ENCODE results near the gene BORCS8.
"Not testable (repeated sequence)": the region's sequence is repeated elsewhere in the genome, so short reads cannot be mapped to it uniquely, and the experiment has no call there.

Gene BORCS8

GRCh38 chr19:19176950-19177349 is 15.0 kb downstream of the BORCS8 start:
- Mint-ChIP-seq H3K4me3 (no peak overlapping the region), H3K27ac (no peak overlapping the region), H3K9me3 (no peaks in the 10 kb centered on the region), H3K27me3 (no peaks in the 10 kb centered on the region), H3K36me3 (ENCODE audit: low read depth) (peaks cover 13% of the 10 kb centered on the region), H3K4me1 (ENCODE audit: low read depth) (no peaks in the 10 kb centered on the region)

DNA sequence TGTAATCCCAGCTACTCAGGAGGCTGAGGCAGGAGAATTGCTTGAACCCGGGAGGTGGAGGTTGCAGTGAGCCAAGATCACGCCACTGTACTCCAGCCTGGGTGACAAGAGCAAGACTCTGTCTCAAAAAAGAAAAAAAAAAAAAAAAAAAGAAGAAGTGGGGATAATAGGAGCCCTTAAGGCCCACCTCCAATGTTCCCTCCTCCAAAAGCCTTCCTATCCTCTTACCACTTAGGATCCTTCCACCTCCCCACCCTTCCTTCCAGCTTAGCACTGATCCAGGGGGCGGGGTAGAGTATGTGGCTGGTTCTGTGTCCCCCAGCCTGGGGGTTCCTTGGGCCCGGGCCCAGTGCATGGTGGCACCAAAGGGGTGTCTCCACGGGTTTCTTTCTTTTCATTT is 18.7 kb downstream of the BORCS8 start:
- H3K36me3 Mint-ChIP-seq (ENCODE audit: low read depth); H3K4me3 Mint-ChIP-seq; H3K27me3 Mint-ChIP-seq; H3K9me3 Mint-ChIP-seq; H3K27ac Mint-ChIP-seq: not testable (repeated sequence)
- peaks cover 14% of the 10 kb centered on the region for H3K4me1 Mint-ChIP-seq (ENCODE audit: low read depth)

- Mint-ChIP-seq H3K9me3 (no peaks in the 10 kb centered on the region), H3K4me3 (no peak overlapping the region), H3K4me1 (ENCODE audit: low read depth) (peaks cover 14% of the 10 kb centered on the region), H3K27ac (no peak overlapping the region), H3K27me3 (peaks cover 3% of the 10 kb centered on the region), H3K36me3 (ENCODE audit: low read depth) (no peaks in the 10 kb centered on the region)
These were observed 20.0 kb downstream of the BORCS8 start for GRCh38 chr19:19171821-19172532.

GRCh38 chr19:19170873-19171672 is 20.9 kb downstream of the BORCS8 start:
- Mint-ChIP-seq H3K36me3 (ENCODE audit: low read depth) (no peaks in the 10 kb centered on the region), H3K27ac (no peak overlapping the region), H3K4me1 (ENCODE audit: low read depth) (peaks cover 14% of the 10 kb centered on the region), H3K27me3 (peaks cover 3% of the 10 kb centered on the region), H3K4me3 (no peak overlapping the region), H3K9me3 (no peaks in the 10 kb centered on the region)

- H3K9me3 Mint-ChIP-seq = no peaks in the 10 kb centered on the region
- no peak within 1 kb of the TSS for H3K27ac Mint-ChIP-seq
- peaks cover 14% of the 10 kb centered on the region for H3K4me1 Mint-ChIP-seq (ENCODE audit: low read depth)
- H3K27me3 Mint-ChIP-seq = peaks cover 3% of the 10 kb centered on the region
- no peaks in the 10 kb centered on the region for H3K36me3 Mint-ChIP-seq (ENCODE audit: low read depth)
- peak within 1 kb of the TSS; percentile 13 for H3K4me3 Mint-ChIP-seq
These were observed 21.7 kb downstream of the BORCS8 start, which contains the start of gene MEF2B for GRCh38 chr19:19170053-19170872. Gene MEF2B (minus strand): TSS chr19:19170263. CDS start chr19:19150735, 19,528 bp downstream.

- peak overlapping the region; percentile 13 for H3K4me3 Mint-ChIP-seq
These were observed 22.5 kb downstream of the BORCS8 start for GRCh38 chr19:19169236-19170052.

GRCh38 chr19:19167612-19168011 is 24.3 kb downstream of the BORCS8 start:
- Mint-ChIP-seq H3K27ac (no peak overlapping the region), H3K4me1 (ENCODE audit: low read depth) (peaks cover 14% of the 10 kb centered on the region), H3K4me3 (no peak overlapping the region), H3K36me3 (ENCODE audit: low read depth) (no peaks in the 10 kb centered on the region), H3K9me3 (no peaks in the 10 kb centered on the region), H3K27me3 (peaks cover 3% of the 10 kb centered on the region)

More at GRCh38 chr19:19169236-19170052, 22.5 kb downstream of the BORCS8 start:
- H3K27me3 Mint-ChIP-seq = peaks cover 3% of the 10 kb centered on the region
- H3K4me1 Mint-ChIP-seq (ENCODE audit: low read depth) = peaks cover 14% of the 10 kb centered on the region
- no peak overlapping the region for H3K27ac Mint-ChIP-seq
- H3K9me3 Mint-ChIP-seq = no peaks in the 10 kb centered on the region
- H3K36me3 Mint-ChIP-seq (ENCODE audit: low read depth) = no peaks in the 10 kb centered on the region

GRCh38 chr19:19165396-19165795 is 26.6 kb downstream of the BORCS8 start:
- no peaks in the 10 kb centered on the region for H3K27me3 Mint-ChIP-seq
- no peaks in the 10 kb centered on the region for H3K36me3 Mint-ChIP-seq (ENCODE audit: low read depth)
- H3K27ac Mint-ChIP-seq = no peak overlapping the region
- no peak overlapping the region for H3K4me3 Mint-ChIP-seq
- H3K9me3 Mint-ChIP-seq = no peaks in the 10 kb centered on the region
- H3K4me1 Mint-ChIP-seq (ENCODE audit: low read depth) = peaks cover 13% of the 10 kb centered on the region

DNA sequence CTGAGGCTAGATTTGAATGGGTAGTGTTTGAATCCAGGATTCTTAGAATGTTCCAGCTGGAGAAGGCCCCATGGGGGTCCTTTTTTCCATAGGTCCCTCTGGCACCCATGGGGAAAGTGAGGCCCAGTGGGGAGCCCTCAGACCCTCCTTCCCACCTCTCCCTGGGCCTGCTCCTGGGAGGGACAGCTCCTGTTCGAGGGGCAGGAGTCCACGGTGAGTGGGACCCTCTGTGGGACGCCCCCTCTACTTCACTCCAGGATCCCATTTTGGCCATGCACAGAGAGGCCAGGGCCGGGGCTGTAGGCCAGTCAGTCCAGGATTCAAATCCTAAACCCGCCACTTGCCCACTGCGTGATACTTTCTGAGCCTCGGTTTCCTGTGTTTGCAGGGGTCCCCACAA is 29.5 kb downstream of the BORCS8 start:
- Mint-ChIP-seq H3K4me3 (no peak overlapping the region), H3K36me3 (ENCODE audit: low read depth) (no peaks in the 10 kb centered on the region), H3K9me3 (no peaks in the 10 kb centered on the region), H3K27ac (no peak overlapping the region), H3K4me1 (ENCODE audit: low read depth) (peaks cover 9% of the 10 kb centered on the region), H3K27me3 (no peaks in the 10 kb centered on the region)

GRCh38 chr19:19160461-19161035 is 31.4 kb downstream of the BORCS8 start:
- no peak overlapping the region for H3K4me3 Mint-ChIP-seq
- peaks cover 5% of the 10 kb centered on the region for H3K36me3 Mint-ChIP-seq (ENCODE audit: low read depth)
- no peaks in the 10 kb centered on the region for H3K27me3 Mint-ChIP-seq
- peaks cover 9% of the 10 kb centered on the region for H3K4me1 Mint-ChIP-seq (ENCODE audit: low read depth)
- no peaks in the 10 kb centered on the region for H3K9me3 Mint-ChIP-seq
- no peak overlapping the region for H3K27ac Mint-ChIP-seq

DNA sequence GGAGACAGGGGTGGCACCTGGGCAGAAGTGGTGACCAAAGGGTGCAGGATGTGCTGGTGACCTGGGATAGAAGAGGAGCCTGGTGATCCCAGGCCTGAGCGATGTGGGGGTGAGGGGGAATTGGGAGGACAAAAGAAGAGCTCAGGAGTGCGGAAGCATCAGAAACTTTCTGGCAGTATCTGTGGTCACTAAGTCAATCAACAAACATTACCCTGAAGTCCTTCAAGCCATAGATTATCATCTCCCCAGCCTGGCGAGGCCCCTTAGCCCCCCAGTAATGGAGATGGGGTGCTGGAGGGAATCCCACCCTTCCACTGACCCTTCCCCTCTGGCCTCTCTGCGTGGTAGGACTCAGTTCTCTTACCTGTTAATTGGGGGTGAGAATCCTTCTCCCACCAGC is 32.4 kb downstream of the BORCS8 start:
- Mint-ChIP-seq H3K4me1 (ENCODE audit: low read depth) (peaks cover 9% of the 10 kb centered on the region), H3K4me3 (no peak overlapping the region), H3K36me3 (ENCODE audit: low read depth) (peaks cover 12% of the 10 kb centered on the region), H3K27me3 (no peaks in the 10 kb centered on the region), H3K9me3 (no peaks in the 10 kb centered on the region), H3K27ac (no peak overlapping the region)

DNA sequence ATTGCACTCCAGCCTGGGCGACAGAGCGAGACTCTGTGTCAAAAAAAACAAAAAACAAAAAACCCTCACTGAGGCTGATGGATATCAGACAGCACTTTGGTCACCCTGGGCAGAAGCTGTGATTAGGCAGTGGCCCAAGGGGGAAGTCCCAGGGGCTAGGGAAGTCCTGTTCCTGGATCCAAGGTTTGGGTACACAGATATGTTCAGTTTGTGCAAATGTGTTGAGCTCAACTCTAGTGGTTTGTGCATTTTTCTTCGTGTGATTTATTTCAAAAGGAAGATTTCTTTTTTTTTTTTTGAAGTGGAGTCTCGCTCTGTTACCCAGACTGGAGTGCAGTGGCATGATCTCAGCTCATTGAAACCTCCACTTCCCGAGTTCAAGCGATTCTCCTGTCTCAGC is 34.1 kb downstream of the BORCS8 start:
- no peak overlapping the region for H3K4me3 Mint-ChIP-seq
- H3K4me1 Mint-ChIP-seq (ENCODE audit: low read depth) = peaks cover 9% of the 10 kb centered on the region
- peaks cover 12% of the 10 kb centered on the region for H3K36me3 Mint-ChIP-seq (ENCODE audit: low read depth)
- no peaks in the 10 kb centered on the region for H3K27me3 Mint-ChIP-seq
- no peak overlapping the region for H3K27ac Mint-ChIP-seq
- no peaks in the 10 kb centered on the region for H3K9me3 Mint-ChIP-seq

GRCh38 chr19:19155495-19156219 is 36.3 kb downstream of the BORCS8 start:
- Mint-ChIP-seq H3K4me3 (no peak overlapping the region), H3K9me3 (no peaks in the 10 kb centered on the region), H3K27me3 (no peaks in the 10 kb centered on the region), H3K36me3 (ENCODE audit: low read depth) (peaks cover 12% of the 10 kb centered on the region), H3K4me1 (ENCODE audit: low read depth) (peaks cover 4% of the 10 kb centered on the region), H3K27ac (no peak overlapping the region)

Data from stimulated activated naive CD8-positive, alpha-beta T cell treated with anti-CD3 and anti-CD28 coated beads, Interleukin-15, Interleukin-2, amounts not matched to agents 100 ng/mL and 50 ng/mL, for 24 hours (primary cell).